RWPE1 (cell line): Measurements from ENCODE around the gene CUEDC2.
A peak's percentile ranks its signal among the peaks of the same experiment; 100 is the strongest.

ENCODE experiments used
- CTCF ChIA-PET: fragments of 350-600 bp; sonication (Branson Sonifier 250); formaldehyde crosslinking; extraction: SDS; loops from one replicate; lab custom pipeline; 2021; lab: Yijun Ruan, JAX
- POLR2A ChIA-PET: fragments of 400-600 bp; formaldehyde crosslinking; extraction: SDS; loops from one replicate; lab custom pipeline; 2020; ENCODE audit warnings: antibody characterized with exemption; ENCODE audit not compliant: low non-redundant PET; lab: Yijun Ruan, JAX
- DNase-seq: peaks from one replicate; pipeline ENCODE4 v3.0.0; 2012; ENCODE audit warnings: low spot score
- H3K27ac ChIP-seq: fragments of 450-650 bp; 2 replicates; pipeline ENCODE4 v1.5.1; 2017
- TF ChIP-seq, protein P1 (sequence below): fragments of 450-650 bp; conservative IDR thresholded peaks from 2 replicates; pipeline ENCODE4 v1.5.1; 2017; ENCODE audit warnings: low read depth, mild to moderate bottlenecking

The CUEDC2 gene

DNA sequence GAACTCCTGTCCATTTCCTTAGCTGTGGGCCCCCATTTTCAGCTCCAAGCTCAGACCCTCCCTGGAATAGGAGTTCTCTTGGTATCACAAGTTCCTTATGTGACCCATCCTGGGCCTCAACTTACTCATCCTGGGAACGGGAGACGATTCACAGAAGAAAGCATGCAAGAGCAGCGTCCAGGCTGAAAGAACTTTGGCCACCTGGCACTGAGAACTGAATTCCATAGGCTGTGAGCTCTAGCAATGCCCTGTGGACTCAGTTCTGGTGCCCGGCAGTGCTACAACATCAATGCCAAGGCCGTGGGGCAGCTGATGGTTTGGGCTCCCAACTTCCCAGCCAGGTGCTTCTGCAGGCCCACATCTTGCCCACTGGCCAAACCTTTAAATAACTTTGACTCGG, 3.9 kb upstream of the CUEDC2 start:
- TF ChIP-seq, protein P1, sequence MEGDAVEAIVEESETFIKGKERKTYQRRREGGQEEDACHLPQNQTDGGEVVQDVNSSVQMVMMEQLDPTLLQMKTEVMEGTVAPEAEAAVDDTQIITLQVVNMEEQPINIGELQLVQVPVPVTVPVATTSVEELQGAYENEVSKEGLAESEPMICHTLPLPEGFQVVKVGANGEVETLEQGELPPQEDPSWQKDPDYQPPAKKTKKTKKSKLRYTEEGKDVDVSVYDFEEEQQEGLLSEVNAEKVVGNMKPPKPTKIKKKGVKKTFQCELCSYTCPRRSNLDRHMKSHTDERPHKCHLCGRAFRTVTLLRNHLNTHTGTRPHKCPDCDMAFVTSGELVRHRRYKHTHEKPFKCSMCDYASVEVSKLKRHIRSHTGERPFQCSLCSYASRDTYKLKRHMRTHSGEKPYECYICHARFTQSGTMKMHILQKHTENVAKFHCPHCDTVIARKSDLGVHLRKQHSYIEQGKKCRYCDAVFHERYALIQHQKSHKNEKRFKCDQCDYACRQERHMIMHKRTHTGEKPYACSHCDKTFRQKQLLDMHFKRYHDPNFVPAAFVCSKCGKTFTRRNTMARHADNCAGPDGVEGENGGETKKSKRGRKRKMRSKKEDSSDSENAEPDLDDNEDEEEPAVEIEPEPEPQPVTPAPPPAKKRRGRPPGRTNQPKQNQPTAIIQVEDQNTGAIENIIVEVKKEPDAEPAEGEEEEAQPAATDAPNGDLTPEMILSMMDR = no peak
- no peak overlapping the region for H3K27ac ChIP-seq
- DNase-seq = no peak
- POLR2A ChIA-PET = interaction anchor here (0.5 kb wide), 1 partner anchor 17 kb away, joined by 4 read pairs; no protein-coding TSS in a partner anchor
- CTCF ChIA-PET = interaction anchor here (0.6 to 0.9 kb wide), 2 partner anchors 14 to 67 kb away, joined by 5 to 7 read pairs; no protein-coding TSS in a partner anchor

DNA sequence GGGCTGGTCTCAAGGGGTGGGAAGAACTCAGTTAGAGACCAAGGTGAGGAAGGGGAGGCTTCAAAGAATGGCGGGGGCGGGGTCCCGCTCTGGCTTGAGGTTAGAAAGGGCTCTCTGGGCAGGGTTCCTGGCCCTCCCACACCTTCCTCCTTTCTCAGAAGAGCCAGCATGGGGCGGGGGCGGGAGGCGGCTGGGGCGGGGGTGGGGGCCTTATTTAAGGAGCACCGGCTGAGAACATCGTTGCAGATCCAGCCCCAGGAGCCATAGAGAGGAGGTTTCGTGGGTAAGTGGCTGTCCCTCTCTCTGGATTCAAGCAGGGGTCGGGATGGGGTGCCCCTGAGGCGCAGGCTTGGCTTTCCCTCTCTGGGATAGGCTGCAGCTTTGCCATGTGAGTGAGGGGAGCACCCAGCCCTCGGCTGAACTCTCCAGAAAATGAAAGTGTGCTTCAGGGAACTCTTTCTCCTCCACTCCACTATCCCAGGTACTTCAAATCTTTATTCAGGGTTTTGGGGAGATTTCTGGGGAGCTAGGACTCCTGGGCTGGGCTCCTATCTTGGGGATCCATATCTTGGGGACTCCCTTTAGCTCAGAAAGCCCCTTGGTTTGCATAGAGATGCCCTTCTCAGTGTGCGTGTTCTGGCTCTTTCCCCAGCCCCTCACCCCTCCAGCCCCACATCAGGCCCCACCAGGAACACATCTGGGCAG, 3.3 kb upstream of the CUEDC2 start:
- no peak overlapping the region for H3K27ac ChIP-seq
- no peak for DNase-seq
- TF ChIP-seq, protein P1 = no peak
- ChIA-PET POLR2A (interaction anchor here (0.5 to 0.6 kb wide), 2 partner anchors 17 to 54 kb away, joined by 4 read pairs; no protein-coding TSS in a partner anchor), CTCF (interaction anchor here (0.9 to 1.2 kb wide), 2 partner anchors 13 to 42 kb away, joined by 4 to 5 read pairs; no protein-coding TSS in a partner anchor)

DNA sequence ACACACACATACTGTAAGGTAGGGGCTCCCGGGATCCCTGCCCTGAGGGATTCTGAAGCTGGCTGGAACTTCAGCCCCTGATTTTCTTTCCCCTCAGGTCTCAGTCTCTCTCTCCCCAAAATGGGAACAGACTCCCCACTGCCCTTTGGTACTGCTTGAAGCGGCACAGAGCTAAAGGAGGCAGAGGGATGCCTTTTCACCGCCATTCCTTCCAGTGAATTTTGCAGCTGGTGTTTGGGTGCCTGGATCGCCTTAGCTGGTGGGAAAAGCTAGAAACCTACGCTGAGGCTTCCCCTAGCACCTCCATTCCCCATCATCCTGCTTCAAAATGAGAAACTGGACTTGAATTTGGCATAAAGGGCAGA, 2.7 kb upstream of the CUEDC2 start:
- ChIA-PET POLR2A (no interaction called here), CTCF (interaction anchor here (0.6 to 1.2 kb wide), 3 partner anchors 16 to 205 kb away, joined by 3 to 4 read pairs (median 3); no protein-coding TSS in a partner anchor)
- DNase-seq = no peak
- peak overlapping the region; percentile 27; the same call in 1 of the 2 replicates for H3K27ac ChIP-seq
- TF ChIP-seq, protein P1 = no peak

DNA sequence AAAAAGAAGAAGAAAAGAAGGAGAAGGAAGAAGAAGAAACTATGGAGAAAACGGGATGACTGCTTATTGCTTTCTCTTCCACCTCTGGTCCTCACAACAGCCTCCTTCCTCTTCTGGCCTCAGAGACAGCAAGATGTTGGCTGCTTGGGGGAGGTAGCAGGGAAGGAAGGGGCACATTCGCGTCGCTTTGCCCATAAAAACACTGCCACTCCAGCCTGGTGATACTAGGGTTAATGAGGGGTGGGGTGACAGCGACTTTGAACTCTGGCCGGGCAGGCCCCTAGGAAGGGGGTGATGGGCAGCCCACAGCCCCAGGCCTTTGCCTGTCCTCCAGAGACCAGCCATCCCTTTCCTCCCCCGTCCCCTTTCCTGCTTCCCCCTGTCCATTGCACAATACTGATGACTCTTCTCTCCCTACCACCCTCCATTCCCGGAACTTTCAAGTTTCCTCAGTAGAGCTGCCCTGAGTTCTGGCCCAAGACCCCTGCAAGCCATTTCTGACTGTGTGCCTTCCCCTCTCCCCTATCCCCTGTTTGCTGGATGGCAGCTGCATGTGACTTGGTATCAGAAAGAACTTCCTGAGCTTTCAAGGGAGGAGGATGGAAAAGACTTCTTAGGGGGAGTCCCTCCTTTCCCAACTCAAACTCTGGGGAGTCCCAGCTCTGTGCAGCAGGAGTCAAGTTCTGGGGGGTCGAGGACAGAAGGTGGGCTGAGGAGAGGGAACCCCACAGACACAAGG, 2.2 kb upstream of the CUEDC2 start:
- TF ChIP-seq, protein P1 = no peak
- no peak for DNase-seq
- H3K27ac ChIP-seq = peak overlapping the region; percentile 27; the same call in 1 of the 2 replicates
- ChIA-PET CTCF (interaction anchor here (0.6 to 1.2 kb wide), 4 partner anchors 15 to 204 kb away, joined by 3 to 4 read pairs (median 3); no protein-coding TSS in a partner anchor), POLR2A (interaction anchor here (1.0 kb wide), 1 partner anchor 16 kb away, joined by 3 read pairs; no protein-coding TSS in a partner anchor)

DNA sequence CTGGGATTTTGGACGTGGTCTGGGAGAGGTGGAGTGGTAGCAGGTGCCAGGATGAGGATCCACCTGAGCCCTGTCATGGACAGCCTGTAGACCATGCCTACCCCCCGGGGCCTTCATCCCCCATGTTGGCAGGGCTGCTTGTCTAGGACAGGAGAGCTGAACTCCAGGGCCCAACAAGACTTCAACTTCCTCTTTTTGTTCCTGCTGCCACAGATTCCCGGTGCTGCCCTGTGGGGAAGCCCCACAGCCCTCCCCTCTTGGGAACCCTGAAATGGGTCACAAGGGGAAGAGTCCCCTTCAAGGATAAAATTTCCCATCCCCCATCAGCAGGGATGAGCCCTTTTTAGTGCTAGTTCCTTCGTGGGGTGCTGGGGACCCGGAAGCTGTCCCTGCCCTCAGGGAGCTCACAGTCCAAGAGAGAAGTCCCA, 1.3 kb upstream of the CUEDC2 start:
- TF ChIP-seq, protein P1 = no peak
- no peak for DNase-seq
- no peak overlapping the region for H3K27ac ChIP-seq
- POLR2A ChIA-PET = interaction anchor here (1.0 kb wide), 1 partner anchor 17 kb away, joined by 3 read pairs; no protein-coding TSS in a partner anchor
- CTCF ChIA-PET = no interaction called here
